Non-pigmented ciliary epithelial cell (primary cell): ENCODE data around the gene LRTM2.

Source experiments
- DNase-seq: peaks from one replicate; pipeline ENCODE4 v3.0.0-alpha.2; 2010; ENCODE audit warnings: low read depth

The LRTM2 gene

DNA sequence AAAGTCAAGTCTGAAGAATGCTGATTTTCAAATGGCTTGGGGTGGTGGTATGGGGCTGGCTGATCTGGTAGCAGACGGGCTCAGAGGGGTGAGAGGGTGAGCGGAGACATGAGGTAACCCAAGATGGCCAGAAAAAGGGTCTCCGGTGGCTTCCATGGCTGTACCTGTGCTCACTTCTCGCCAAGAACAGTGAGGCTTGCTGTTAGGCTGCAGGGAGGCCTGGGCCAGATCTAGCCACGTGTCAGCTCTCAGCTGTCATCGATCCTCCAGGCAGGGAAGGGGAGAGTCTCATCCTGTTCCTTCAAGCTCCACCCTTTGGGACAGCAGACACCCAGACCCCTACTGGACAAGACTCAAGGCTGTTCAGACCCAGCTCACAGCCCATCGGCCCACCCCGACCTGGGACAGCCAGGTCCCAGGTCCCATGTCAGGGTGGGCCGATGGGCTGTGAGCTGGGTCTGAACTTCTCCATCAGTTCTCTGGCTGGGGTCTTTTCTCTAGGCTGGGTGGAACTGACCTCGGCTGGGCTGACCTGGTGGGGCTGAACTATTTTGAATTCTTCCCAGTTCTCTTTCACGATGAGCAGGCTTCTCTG, 9.0 kb downstream of the LRTM2 start:
- DNase-seq, result no peak

DNA sequence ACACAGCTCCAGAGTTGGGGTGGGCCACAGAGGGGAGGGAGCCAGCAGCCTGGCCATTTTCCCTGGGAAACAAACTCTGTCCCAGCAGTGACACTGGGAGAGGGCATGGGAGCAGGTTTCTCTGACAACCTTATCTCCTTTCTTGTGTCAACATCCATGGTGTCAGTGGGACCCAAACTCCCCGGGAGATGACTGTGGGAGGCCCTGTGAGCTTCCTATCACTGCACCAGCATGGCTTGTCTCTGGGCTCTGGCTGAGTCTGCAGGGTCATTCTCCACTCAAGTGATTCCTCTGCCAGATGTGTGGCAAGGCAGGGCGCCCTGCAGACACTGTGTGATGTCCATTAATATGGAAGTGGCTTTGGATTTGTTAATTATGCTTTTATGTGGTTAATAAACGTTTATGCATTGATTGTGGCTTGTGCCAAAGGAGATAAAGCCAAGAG, 10.1 kb downstream of the LRTM2 start:
- no peak for DNase-seq

DNA sequence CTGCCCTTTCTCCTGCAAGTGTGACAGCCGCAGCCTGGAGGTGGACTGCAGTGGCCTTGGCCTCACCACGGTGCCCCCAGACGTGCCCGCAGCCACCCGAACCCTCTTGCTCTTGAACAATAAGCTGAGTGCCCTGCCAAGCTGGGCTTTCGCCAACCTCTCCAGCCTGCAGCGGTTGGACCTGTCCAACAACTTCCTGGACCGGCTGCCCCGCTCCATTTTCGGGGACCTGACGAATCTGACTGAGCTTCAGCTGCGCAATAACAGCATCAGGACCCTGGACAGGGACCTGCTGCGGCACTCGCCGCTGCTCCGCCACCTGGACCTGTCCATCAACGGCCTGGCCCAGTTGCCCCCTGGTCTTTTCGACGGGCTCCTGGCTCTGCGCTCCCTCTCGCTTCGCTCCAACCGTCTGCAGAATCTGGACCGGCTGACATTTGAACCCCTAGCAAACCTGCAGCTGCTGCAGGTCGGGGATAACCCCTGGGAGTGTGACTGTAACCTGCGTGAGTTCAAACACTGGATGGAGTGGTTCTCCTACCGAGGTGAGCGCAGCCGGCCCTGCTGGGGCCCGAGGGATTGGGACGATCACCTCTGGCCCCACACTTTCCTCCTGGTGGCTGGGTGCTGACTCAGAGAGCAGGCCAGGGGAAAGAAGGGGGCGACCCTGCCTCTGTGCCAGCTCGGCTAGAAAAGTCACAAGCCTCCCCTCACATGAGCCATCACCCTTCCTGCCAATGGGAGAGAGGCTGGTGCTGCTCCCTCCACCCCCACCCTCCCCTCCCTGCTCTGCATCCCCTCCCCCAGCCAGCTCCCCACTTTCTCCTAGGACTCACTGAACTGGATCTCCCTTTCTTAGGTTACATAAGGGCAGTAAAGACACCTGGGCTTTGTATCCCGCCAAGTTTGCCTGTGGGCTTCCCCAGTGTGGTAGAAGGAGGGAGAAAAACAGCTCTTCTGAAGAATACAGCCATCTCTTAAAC, 10.9 kb downstream of the LRTM2 start:
- DNase-seq, result no peak

DNA sequence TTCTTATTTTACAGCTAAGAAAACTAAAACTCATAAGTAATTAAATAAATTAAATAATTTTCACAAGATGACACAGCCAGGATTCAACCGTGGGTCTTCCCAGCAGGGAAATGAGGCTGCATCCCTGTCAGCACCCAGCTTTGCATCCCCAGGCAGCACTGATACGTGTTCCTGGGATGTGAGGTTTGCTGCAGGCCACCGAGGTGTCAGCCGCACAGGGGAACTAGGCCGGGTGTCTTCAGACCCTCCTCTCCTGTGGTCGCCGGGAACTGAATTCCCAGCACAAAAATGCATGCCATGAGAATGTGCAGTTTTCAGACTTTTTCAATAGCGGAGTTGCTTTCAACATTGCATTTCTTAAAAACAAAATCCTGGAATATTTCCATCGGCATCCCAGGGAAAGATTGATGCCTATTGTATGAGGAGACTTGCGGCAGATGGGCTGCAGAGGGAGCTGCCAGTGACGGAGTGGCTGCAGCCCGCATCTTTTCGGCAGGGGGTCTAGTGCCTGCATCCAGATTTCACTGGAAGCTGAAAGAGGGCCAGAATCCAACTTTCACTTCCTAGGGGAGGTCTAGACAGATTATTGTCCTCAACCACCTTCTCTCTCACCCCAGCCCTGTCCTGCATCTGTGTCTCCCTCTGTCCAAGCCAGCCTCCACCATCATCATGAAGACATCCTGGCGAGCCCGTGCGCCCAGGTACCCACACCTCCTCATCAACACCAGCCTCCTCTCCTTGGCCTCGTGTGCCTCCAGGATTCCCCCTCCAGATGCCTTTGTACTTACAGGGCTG, 12.6 kb downstream of the LRTM2 start:
- no peak for DNase-seq

DNA sequence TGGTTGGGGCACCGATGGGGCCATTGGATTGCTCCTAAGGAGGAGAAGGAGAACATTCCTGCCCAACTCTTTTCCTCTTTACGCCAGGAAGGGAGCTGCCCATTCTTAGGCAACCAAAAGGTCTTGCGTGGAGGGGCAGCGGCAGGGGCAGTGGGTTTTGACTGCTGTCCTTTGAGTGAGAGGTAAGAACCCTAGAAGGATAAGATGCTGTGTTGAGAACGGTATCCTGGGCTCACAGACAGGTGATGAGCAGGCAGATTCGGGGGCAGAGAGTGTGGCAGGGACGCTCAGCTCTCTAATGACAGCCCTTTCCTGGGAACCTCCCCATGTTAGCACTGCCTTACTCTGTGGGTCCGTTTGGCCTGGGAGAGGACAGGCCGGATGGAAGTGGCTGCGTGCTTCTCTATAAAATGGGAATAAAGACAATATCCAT, 13.2 kb downstream of the LRTM2 start:
- DNase-seq, result no peak

DNA sequence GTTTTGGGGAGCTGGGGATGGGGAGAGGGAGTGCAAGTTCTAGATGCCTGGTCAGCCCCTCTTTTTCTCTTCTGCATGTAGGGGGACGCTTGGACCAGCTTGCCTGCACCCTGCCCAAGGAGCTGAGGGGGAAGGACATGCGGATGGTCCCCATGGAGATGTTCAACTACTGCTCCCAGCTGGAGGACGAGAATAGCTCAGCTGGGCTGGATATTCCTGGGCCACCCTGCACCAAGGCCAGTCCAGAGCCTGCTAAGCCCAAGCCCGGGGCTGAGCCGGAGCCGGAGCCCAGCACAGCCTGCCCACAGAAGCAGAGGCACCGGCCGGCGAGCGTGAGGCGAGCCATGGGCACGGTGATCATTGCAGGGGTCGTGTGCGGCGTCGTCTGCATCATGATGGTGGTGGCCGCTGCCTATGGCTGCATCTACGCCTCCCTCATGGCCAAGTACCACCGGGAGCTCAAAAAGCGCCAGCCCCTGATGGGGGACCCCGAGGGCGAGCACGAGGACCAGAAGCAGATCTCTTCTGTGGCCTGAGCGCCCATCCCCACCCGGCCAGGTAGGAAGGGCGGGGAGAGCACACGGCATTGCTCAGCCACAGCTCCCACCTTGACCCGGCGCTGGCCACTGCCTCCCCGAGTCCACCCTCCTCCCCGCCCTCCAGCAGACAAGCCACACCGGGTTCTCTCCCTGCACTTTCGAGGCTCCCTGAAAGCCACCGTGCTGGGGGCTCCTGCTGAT, 14.0 kb downstream of the LRTM2 start:
- no peak for DNase-seq

DNA sequence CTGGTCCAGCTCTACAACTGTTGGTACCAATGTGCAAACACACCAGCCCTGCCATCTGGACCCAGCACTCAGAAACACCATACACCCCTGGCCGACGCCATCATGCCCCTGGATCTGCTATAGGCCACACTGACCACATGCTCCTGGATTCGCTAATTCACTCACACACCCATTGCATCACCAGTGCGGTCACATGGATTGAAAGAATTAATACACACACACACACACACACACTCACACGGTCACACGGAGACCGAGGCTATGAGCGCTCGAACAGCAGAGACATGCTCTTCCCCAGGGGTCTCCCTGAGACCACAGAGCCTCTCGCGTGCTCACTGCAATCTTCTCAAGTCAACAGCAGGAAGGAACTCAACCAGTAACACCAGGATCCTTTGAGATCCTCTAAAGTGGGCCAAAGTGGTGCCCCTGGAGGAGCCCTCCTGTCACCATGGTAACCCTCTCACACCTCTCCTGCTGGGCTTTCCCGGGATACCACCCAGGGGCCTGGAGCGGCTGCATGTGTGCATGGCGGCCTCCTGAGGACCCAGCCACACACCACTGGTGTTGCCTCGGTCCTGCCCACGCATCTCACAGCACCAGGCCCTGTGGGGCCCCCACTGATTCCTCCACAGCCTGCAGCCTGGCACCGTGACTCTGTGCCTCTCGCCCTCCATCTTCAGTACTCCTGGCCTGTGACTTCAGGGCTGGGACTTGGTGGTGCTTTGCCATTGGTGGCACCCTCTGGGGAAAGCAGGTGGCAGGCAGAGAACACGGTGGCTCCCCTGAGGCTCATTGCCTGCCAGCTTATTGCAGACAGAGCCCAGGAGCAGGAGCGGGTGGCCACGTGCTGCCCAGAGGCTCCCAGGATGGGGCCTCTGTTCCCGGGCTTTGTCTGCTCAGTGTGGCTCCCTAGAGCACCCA, 15.1 kb downstream of the LRTM2 start:
- DNase-seq, result no peak

DNA sequence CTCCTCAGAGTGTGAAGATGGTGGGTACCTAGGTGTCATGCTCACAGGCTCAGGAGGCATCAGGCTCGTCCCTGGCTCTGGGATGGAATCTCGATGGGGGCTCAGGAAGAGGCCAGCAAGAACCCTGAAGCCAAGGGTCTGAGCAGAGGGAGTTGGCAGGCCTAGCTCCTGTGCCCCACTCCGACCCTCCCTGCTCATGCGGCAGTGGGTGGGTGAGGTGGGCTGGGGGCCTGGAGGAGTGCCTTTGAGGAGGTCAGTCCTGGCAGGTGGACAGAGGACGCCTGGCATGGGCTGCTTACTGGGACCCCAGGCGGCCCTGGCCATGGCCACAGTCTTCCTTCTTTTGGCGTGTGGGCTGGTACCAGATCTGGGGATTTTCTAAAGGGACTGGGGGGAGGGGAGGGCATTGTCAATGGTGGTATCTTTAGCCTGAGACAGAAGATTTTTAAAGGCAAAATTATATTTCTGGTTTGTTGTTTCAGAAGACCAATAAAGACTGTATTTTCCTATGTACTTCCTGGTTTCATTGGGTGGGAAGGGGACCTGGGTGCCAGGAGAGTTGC, 16.0 kb downstream of the LRTM2 start:
- no peak for DNase-seq

DNA sequence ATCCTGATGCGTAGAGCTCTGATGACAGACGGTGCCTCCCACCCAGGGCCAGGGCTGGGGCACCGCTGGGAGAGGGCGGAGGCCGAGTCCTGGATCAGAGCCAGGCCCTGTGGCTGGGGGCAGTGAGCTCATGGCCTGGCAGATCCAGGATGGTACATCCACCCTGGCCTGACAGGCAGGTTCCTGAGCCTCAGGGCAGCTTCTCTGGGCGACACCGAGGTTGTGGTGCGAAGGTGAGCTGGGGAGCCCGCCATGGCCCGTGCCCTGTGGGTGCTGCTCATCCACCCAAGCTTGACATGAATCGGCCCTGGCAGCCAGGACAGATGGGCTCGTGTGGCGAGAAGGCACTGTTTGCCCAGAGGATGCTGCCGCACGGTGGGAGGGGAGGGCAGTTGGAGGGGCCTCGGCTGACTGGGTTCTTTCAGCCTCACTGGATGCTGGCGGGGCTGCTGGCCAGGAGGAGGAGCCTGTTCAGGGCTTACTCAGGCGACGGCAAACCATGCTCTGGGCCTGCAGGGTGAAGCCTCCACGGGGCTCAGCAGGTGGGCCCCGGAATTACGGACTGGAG, 16.6 kb downstream of the LRTM2 start:
- DNase-seq, result no peak

DNA sequence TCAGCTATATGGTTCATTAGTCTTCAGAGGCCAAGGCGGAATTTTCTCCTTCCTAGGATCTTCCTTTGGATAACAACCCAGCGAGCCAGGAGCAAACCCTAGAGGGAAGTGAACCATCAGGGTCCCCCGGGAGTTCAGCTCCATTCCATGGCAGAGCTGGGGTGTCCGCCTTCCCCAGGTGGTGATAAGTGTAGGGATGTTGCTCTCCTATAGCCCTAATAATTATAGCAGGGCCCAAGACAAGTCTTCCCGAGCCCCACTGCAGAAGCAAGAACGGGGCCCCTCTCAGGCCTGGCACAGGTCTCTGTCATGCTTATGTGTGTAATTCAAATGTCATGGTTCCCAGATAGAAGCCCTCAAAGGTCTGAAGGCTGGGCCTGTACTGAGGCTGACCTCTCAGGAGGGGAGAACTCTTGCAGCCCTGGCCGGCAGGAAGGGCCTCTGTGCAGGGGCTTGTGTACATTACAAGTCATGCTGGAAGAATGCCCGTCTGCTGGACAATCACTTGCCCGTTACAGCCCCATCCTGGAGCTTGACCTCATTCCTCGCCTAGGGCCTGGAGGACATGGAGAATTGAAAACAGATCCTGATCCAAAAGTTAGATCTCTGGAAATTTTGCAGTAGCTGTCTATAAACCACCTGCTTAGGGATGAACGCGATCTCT, 17.3 kb downstream of the LRTM2 start:
- DNase-seq, result no peak

DNA sequence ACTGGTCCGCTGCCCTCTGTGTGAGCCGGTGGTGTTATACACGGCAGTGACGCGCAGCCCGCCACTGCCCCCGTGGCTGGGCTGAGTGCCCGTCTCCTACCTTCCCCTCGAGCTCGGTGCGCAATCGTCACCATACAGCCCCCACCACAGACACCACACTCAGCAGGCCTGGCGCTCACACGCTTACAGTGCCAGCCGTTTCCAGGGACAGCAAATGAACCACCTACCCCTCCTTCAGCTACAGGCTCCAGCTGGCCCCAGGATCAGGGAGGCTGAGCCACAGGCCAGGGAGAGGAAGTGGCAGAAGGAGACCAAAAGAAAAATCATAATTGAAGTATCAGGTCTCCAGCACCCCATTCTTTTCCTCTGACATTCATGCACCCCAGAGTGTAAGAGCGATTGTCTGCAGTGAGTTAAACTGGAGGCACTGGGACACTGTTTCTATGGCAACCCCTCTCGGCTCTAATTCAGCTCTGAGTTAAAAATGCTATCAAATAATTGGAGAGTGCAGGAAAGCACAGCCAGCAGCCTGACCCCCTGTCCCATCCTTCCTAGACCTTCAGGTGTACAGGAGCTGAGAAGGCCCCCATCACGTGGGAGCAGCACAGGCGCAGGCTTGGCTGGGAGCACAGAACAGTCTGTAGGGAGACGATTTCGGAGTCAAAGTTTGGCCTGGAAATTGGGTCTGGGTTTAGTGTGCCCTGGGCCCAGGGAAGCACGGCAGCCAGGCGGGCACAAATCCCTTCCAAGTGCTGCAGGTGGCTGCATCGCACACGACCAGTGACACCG, 18.0 kb downstream of the LRTM2 start:
- no peak for DNase-seq

DNA sequence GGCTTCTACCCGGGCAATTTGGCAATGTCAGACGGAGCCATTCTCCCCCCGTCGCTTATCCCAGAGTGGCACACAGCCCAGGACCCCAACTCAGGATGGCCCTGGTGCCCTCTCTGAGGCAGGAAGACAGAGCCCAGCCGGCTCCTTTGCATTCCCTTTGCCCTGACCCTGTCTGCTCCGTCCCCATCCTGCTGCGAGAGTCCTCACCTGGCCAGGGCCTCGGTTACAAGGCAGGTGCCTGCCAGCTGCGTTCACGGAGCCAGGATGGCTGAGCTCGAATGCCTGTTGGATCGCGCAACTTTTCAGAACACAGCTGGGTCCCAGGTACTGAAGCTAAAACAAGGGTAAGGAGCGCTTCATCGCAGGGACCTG, 18.6 kb downstream of the LRTM2 start:
- DNase-seq, result no peak

DNA sequence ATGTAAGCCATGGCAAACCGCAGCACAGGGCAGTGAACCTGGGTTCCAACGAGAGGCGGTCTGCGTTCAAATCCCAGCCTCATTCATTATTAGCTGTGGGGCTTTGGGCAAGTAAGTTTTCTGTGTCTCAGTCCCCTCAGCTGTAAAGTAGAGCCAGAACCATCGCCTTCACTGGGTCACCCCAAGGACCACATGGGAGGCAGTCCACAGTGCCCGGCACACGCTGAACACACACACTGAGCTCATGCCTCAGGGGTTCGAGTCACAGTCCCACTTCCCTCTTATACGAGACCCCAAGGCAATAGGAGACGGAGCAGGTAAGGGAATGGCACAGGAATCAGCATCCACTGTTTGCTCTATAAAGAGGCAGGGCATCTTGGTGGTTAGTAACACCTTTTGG, 19.1 kb downstream of the LRTM2 start:
- no peak for DNase-seq

DNA sequence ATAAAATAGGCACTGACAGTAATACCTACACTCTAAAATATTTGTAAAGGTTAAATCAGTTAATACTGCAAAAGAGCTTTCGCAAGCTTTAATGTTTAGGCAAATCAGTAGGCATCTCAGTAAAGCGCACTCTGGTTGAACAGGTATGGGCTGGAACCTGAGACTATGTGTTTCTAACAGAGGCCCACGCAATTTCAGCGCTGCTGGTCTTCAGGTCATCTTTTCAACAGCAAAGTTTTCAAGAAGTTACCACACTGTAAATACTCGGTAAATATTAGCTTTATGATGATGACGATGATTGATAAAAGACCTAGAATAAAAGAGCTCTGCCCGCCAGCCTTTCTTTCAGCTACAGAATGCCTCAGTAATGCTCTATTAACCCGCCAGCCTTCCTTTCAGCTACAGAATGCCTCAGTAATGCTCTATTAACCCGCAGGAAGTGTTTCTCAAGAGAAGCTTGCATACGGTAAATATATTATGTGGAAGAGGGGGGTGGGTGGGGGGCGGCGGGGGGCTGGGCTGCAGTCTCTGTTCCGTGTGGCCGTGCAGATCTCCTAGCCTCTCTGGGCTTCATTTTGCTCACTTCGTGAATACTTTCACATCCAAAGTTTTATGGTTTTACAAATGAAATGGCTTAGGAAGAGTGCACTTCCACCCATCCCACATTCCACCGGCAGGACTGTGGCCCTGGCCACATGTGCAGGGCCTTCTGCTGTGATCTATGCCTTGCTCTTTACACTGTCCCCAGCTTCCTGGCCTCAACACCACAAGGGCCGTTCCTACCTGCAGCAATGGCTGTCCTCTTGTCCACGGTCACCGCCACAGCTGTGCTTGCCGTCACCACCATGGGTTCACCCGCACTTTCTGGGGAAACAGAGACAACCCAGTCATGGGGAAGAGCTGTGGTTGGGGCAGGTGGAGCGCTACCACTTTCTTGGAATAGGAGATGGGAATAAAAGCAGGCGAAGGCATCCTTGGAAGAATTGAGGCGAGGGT, 19.9 kb downstream of the LRTM2 start:
- no peak for DNase-seq

DNA sequence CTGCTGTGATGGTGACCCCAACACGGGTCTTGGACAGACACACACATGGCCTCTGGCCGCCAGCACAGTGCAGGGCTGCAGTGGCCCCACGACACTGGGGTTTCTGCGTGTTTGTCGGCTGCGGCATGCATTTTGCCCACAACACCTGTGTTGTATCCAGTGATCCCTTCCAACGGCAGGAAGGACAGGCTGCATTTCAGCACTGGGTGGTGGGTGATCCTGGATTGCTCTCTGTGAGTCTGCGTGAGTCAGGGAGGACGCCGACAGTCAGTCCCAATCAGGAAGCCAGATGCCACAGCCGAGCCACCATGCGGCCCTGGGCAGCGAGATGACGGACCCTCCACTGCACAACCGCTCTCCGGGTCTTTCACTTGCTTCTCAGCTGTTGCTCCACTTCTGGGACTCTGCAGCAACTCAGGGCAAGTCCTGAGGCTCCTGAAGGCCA, 20.6 kb downstream of the LRTM2 start:
- DNase-seq, result no peak

DNA sequence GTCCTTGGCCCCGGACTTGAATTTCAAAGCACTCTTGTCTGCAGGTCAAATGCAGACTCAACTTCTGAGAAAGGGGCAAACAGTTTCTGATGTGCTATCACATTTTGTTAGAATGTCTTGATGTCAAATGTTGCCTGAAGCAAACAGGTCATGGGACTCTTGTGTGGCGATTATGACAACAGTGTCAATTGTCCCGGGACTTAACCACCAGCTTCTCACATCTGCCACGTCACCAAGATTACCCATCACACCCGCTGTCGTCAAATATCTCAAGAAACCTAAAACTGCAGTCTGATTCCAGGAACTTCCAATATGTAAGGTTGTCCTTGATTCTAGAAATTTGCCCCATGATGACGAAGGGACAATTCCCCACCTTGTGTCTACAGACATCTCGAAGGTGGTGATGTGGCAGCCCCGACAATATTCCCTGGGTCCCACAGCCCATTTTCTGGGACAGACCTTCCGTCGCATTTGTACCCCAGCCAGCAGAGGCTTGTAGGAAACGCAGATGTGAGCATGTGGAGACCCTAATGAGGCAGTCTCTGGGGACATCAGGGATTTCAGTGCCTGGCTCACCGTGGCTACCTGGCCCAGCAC, 21.3 kb downstream of the LRTM2 start:
- DNase-seq, result no peak
